ENCODE results near the gene NBDY. TPM values are rescaled to one million over a fixed set of nuclear protein-coding genes. Genes with fewer than 3 reads are reported as not detected.

Gene NBDY
- total RNA-seq, 1 experiment from 2014 or later: 44.7 TPM

GRCh38 chrX:56800801-56801200, 71.8 kb downstream of the NBDY start:
- no peak for DNase-seq (ENCODE audit: low spot score)
- ChIA-PET POLR2A (no interaction called here), CTCF (no interaction called here)
- Mint-ChIP-seq H3K4me1 (peaks cover 56% of the 10 kb centered on the region), H3K4me3 (no peak overlapping the region), H3K36me3 (no peaks in the 10 kb centered on the region), H3K27ac (peak overlapping the region; percentile 67), H3K9me3 (no peaks in the 10 kb centered on the region), H3K27me3 (ENCODE audit: low read depth) (no peaks in the 10 kb centered on the region)
- TF ChIP-seq ZNF138 (CRISPR knock-in tag; conservative IDR thresholded peaks at IDR 0.05) (no peak), E2F4 (CRISPR knock-in tag; IDR thresholded peaks at IDR 0.05; ENCODE audit: borderline replicate concordance, low read depth) (no peak), RORB (CRISPR knock-in tag; IDR thresholded peaks at IDR 0.05) (no peak), TEAD4 (CRISPR knock-in tag; IDR thresholded peaks at IDR 0.05) (no peak), USF2 (CRISPR knock-in tag; IDR thresholded peaks at IDR 0.05) (no peak), ZBTB21 (CRISPR knock-in tag; IDR thresholded peaks at IDR 0.05; ENCODE audit: borderline replicate concordance) (no peak), FOXK1 (CRISPR knock-in tag; IDR thresholded peaks at IDR 0.05) (no peak), CREM (CRISPR knock-in tag; IDR thresholded peaks at IDR 0.05) (no peak), MYBL2 (CRISPR knock-in tag; IDR thresholded peaks at IDR 0.05) (no peak), GTF2I (CRISPR knock-in tag; conservative IDR thresholded peaks at IDR 0.05) (no peak), KAT7 (CRISPR knock-in tag; IDR thresholded peaks at IDR 0.05; ENCODE audit: borderline replicate concordance) (no peak), JUN (CRISPR knock-in tag; IDR thresholded peaks at IDR 0.05) (no peak), ZNF416 (CRISPR knock-in tag; IDR thresholded peaks at IDR 0.05) (no peak), ZNF671 (CRISPR knock-in tag; IDR thresholded peaks at IDR 0.05) (no peak), NR3C1 (CRISPR knock-in tag; conservative IDR thresholded peaks at IDR 0.05; ENCODE audit: low read depth) (no peak)
- TF ChIP-seq, protein P1, sequence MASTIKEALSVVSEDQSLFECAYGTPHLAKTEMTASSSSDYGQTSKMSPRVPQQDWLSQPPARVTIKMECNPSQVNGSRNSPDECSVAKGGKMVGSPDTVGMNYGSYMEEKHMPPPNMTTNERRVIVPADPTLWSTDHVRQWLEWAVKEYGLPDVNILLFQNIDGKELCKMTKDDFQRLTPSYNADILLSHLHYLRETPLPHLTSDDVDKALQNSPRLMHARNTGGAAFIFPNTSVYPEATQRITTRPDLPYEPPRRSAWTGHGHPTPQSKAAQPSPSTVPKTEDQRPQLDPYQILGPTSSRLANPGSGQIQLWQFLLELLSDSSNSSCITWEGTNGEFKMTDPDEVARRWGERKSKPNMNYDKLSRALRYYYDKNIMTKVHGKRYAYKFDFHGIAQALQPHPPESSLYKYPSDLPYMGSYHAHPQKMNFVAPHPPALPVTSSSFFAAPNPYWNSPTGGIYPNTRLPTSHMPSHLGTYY (CRISPR knock-in tag; IDR thresholded peaks at IDR 0.05): no peak
- TF ChIP-seq, protein P2, sequence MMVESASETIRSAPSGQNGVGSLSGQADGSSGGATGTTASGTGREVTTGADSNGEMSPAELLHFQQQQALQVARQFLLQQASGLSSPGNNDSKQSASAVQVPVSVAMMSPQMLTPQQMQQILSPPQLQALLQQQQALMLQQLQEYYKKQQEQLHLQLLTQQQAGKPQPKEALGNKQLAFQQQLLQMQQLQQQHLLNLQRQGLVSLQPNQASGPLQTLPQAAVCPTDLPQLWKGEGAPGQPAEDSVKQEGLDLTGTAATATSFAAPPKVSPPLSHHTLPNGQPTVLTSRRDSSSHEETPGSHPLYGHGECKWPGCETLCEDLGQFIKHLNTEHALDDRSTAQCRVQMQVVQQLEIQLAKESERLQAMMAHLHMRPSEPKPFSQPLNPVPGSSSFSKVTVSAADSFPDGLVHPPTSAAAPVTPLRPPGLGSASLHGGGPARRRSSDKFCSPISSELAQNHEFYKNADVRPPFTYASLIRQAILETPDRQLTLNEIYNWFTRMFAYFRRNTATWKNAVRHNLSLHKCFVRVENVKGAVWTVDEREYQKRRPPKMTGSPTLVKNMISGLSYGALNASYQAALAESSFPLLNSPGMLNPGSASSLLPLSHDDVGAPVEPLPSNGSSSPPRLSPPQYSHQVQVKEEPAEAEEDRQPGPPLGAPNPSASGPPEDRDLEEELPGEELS (CRISPR knock-in tag; IDR thresholded peaks at IDR 0.05): no peak
- TF ChIP-seq, protein P3, sequence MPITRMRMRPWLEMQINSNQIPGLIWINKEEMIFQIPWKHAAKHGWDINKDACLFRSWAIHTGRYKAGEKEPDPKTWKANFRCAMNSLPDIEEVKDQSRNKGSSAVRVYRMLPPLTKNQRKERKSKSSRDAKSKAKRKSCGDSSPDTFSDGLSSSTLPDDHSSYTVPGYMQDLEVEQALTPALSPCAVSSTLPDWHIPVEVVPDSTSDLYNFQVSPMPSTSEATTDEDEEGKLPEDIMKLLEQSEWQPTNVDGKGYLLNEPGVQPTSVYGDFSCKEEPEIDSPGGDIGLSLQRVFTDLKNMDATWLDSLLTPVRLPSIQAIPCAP (CRISPR knock-in tag; IDR thresholded peaks at IDR 0.05): no peak
- peak; percentile 66 for ATAC-seq

DNA sequence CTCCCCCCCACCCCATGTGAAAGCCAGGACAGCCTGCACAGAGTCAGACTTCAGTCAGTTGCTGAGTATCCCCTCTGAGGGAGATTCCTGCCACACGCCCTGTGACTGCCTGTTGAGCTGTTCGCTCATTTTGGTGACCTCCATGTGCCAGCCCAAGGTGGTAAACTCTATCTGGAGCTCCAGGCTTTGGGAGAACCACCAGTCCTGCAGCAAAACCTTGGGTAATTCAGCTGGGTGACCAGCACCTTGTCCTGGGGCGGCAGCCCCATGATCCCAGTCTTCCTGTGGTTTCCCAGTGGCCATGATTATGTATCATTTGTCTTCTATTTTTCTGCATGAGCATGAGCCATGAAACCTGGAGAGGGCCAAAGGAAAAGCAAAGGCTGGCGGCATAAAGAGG, 73.4 kb downstream of the NBDY start:
- CTCF ChIA-PET: interaction anchor here (1.4 kb wide), 1 partner anchor 176 kb away, joined by 5 read pairs; no protein-coding TSS in a partner anchor
- no peaks in the 10 kb centered on the region for H3K9me3 Mint-ChIP-seq
- no peak for DNase-seq (ENCODE audit: low spot score)

More for the DNA sequence above, 73.4 kb downstream of the NBDY start:
- no peaks in the 10 kb centered on the region for H3K36me3 Mint-ChIP-seq
- no peaks in the 10 kb centered on the region for H3K27me3 Mint-ChIP-seq (ENCODE audit: low read depth)
- no peak for TF ChIP-seq RELA (CRISPR knock-in tag; IDR thresholded peaks at IDR 0.05; ENCODE audit: borderline replicate concordance)
- TF ChIP-seq, protein P4, sequence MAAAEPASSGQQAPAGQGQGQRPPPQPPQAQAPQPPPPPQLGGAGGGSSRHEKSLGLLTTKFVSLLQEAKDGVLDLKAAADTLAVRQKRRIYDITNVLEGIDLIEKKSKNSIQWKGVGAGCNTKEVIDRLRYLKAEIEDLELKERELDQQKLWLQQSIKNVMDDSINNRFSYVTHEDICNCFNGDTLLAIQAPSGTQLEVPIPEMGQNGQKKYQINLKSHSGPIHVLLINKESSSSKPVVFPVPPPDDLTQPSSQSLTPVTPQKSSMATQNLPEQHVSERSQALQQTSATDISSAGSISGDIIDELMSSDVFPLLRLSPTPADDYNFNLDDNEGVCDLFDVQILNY (CRISPR knock-in tag; IDR thresholded peaks at IDR 0.05): no peak
- no peak for TF ChIP-seq KAT7 (CRISPR knock-in tag; IDR thresholded peaks at IDR 0.05; ENCODE audit: borderline replicate concordance)
- no peak for TF ChIP-seq MAX (CRISPR knock-in tag; IDR thresholded peaks at IDR 0.05)
- TF ChIP-seq, protein P5, sequence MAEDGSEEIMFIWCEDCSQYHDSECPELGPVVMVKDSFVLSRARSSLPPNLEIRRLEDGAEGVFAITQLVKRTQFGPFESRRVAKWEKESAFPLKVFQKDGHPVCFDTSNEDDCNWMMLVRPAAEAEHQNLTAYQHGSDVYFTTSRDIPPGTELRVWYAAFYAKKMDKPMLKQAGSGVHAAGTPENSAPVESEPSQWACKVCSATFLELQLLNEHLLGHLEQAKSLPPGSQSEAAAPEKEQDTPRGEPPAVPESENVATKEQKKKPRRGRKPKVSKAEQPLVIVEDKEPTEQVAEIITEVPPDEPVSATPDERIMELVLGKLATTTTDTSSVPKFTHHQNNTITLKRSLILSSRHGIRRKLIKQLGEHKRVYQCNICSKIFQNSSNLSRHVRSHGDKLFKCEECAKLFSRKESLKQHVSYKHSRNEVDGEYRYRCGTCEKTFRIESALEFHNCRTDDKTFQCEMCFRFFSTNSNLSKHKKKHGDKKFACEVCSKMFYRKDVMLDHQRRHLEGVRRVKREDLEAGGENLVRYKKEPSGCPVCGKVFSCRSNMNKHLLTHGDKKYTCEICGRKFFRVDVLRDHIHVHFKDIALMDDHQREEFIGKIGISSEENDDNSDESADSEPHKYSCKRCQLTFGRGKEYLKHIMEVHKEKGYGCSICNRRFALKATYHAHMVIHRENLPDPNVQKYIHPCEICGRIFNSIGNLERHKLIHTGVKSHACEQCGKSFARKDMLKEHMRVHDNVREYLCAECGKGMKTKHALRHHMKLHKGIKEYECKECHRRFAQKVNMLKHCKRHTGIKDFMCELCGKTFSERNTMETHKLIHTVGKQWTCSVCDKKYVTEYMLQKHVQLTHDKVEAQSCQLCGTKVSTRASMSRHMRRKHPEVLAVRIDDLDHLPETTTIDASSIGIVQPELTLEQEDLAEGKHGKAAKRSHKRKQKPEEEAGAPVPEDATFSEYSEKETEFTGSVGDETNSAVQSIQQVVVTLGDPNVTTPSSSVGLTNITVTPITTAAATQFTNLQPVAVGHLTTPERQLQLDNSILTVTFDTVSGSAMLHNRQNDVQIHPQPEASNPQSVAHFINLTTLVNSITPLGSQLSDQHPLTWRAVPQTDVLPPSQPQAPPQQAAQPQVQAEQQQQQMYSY (CRISPR knock-in tag; IDR thresholded peaks at IDR 0.05): no peak
- TF ChIP-seq ZNF232 (CRISPR knock-in tag; IDR thresholded peaks at IDR 0.05): no peak
- TF ChIP-seq, protein P6, sequence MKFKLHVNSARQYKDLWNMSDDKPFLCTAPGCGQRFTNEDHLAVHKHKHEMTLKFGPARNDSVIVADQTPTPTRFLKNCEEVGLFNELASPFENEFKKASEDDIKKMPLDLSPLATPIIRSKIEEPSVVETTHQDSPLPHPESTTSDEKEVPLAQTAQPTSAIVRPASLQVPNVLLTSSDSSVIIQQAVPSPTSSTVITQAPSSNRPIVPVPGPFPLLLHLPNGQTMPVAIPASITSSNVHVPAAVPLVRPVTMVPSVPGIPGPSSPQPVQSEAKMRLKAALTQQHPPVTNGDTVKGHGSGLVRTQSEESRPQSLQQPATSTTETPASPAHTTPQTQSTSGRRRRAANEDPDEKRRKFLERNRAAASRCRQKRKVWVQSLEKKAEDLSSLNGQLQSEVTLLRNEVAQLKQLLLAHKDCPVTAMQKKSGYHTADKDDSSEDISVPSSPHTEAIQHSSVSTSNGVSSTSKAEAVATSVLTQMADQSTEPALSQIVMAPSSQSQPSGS (CRISPR knock-in tag; IDR thresholded peaks at IDR 0.05; ENCODE audit: borderline replicate concordance, low read depth): no peak
- no peak overlapping the region for H3K4me3 Mint-ChIP-seq
- no peak for ATAC-seq
- POLR2A ChIA-PET: no interaction called here
- H3K4me1 Mint-ChIP-seq: peaks cover 47% of the 10 kb centered on the region
- no peak overlapping the region for H3K27ac Mint-ChIP-seq
